ENCODE data around the gene MYLIP. TPM values are rescaled to one million over a fixed set of nuclear protein-coding genes. Genes with fewer than 3 reads are reported as not detected.

The MYLIP gene
- total and polyA plus RNA-seq, 2 of the 4 experiments (the other 2 are of a cell fraction) = 1.8 to 3.2 TPM

- Histone ChIP-seq H4K91ac (ENCODE audit: insufficient read depth, low read depth, low read length) (no peak overlapping the region), H3K9me3 (ENCODE audit: control insufficient read depth, insufficient read depth, low read length) (peaks cover 2% of the 10 kb centered on the region; the same call in 1 of the 2 replicates), H3K4me3 (ENCODE audit: insufficient read depth, low read depth, low read length) (no peak overlapping the region), H3K27me3 (ENCODE audit: control insufficient read depth, insufficient read depth, low read length) (peaks cover 10% of the 10 kb centered on the region), H3K23ac (ENCODE audit: low read depth, low read length) (no peak overlapping the region), H2BK20ac (ENCODE audit: low read depth, low read length) (no peak overlapping the region), H3K79me1 (ENCODE audit: low read depth in 1 of 2, low read length in 2 of 2) (no peaks in the 10 kb centered on the region), H3K56ac (ENCODE audit: extremely low read depth, insufficient read depth, low read length) (no peak overlapping the region), H3K27ac (ENCODE audit: insufficient read depth, low read length) (no peak overlapping the region), H3K4me2 (ENCODE audit: low read depth, low read length) (no peak overlapping the region), H4K5ac (ENCODE audit: low read depth, low read length) (no peak overlapping the region), H2AFZ (replicated peaks; ENCODE audit: low read length, poor library complexity) (no peak overlapping the region), H3K4ac (ENCODE audit: low read depth, low read length) (no peak overlapping the region), H3K9me1 (ENCODE audit: insufficient read depth, low read length) (no peaks in the 10 kb centered on the region), H2BK15ac (ENCODE audit: low read depth, low read length) (no peak overlapping the region), H2AK9ac (replicated peaks; ENCODE audit: low read depth, low read length, poor library complexity) (no peak overlapping the region), H3K18ac (ENCODE audit: low read depth, low read length) (no peak overlapping the region), H2BK120ac (ENCODE audit: low read depth, low read length) (no peak overlapping the region), H3K9ac (ENCODE audit: low read depth, low read length) (no peak overlapping the region), H2BK5ac (ENCODE audit: low read depth, low read length, poor library complexity, severe bottlenecking) (no peak overlapping the region), H4K8ac (ENCODE audit: low read depth in 2 of 2, low read length in 2 of 2) (no peak overlapping the region), H3K14ac (replicated peaks; ENCODE audit: low read depth, low read length) (no peak overlapping the region), H2AK5ac (ENCODE audit: low read depth, low read length) (no peak overlapping the region), H3K36me3 (ENCODE audit: control insufficient read depth, insufficient read depth, low read length) (no peaks in the 10 kb centered on the region), H4K20me1 (ENCODE audit: insufficient read depth, low read length) (no peaks in the 10 kb centered on the region), H3K4me1 (ENCODE audit: control insufficient read depth, insufficient read depth, low read length) (no peaks in the 10 kb centered on the region)
- ATAC-seq (ENCODE audit: low read depth) (no peak), DNase-seq (no peak)
- in situ Hi-C loops (cut with MboI; ENCODE audit: low sequenced_read_pairs) = no loop called here
- WGBS, 2 experiments (ENCODE audit: extremely low coverage in 2 of 2, insufficient read length in 1 of 2) = 0% methylated on average over 1 of the region's 3 CpGs; no CpG with 5 or more reads in 1 of the 2 experiments
- ChIA-PET POLR2A (ENCODE audit: unreplicated experiment) (no interaction called here), CTCF (interaction anchor here (0.8 kb wide), 1 partner anchor 13 kb away, joined by 5 read pairs; no protein-coding TSS in a partner anchor)
- no peak for TF ChIP-seq CHD1 (IDR thresholded peaks at IDR 0.05; ENCODE audit: low read depth, low read length)
- TF ChIP-seq FOS (IDR thresholded peaks at IDR 0.05; ENCODE audit: low read depth, low read length) = no peak
- no peak for TF ChIP-seq CEBPB (IDR thresholded peaks at IDR 0.05; ENCODE audit: low read depth, low read length)
- no peak for TF ChIP-seq RCOR1 (IDR thresholded peaks at IDR 0.05; ENCODE audit: insufficient replicate concordance, low read length)
- no peak for TF ChIP-seq MAZ (IDR thresholded peaks at IDR 0.05; ENCODE audit: borderline replicate concordance, low read depth, low read length)
- TF ChIP-seq USF2 (IDR thresholded peaks at IDR 0.05; ENCODE audit: low read depth, low read length) = no peak
- no peak for TF ChIP-seq ELK1 (IDR thresholded peaks at IDR 0.05; ENCODE audit: borderline replicate concordance, low read depth, low read length)
- BruUV-seq (replicated peaks) = no TSS peak
- dilution Hi-C loops (cut with HindIII; ENCODE audit: low sequenced_read_pairs, unreplicated experiment) = no loop called here
- intact Hi-C loops (cut with micrococcal nuclease) = no loop called here
Observed at GRCh38 chr6:16102208-16102607, 26.7 kb upstream of the MYLIP start.
